Measurements from ENCODE around the gene NTRK2. TPM values are rescaled to one million over a fixed set of nuclear protein-coding genes. Genes with fewer than 3 reads are reported as not detected.

The NTRK2 gene
- total RNA-seq, 1 experiment from 2014 or later = not detected

- Histone ChIP-seq H3K36me3 (ENCODE audit: low read depth) (no peaks in the 10 kb centered on the region), H4K20me1 (ENCODE audit: insufficient read depth) (no peaks in the 10 kb centered on the region), H3K4me1 (replicated peaks; ENCODE audit: insufficient read depth) (no peaks in the 10 kb centered on the region), H3K9me2 (ENCODE audit: insufficient read depth) (no peaks in the 10 kb centered on the region), H3K4me2 (no peak overlapping the region), H3K27ac (no peak overlapping the region), H3K9me3 (ENCODE audit: insufficient read depth, low read depth) (no peaks in the 10 kb centered on the region), H2AFZ (no peak overlapping the region), H3K27me3 (ENCODE audit: insufficient read depth, low read depth) (peaks cover 9% of the 10 kb centered on the region; the same call in 1 of the 2 replicates), H3K79me2 (ENCODE audit: low read depth) (no peaks in the 10 kb centered on the region), H3F3A (ENCODE audit: insufficient read depth, low read depth) (no peaks in the 10 kb centered on the region), H3K4me3 (no peak overlapping the region)
- intact Hi-C loops (cut with micrococcal nuclease; ENCODE audit: unreplicated experiment) = no loop called here
- POLR2A ChIA-PET (ENCODE audit: unreplicated experiment) = no interaction called here
- CTCF ChIA-PET = no interaction called here
- TF ChIP-seq CTCF (conservative IDR thresholded peaks at IDR 0.05) = no peak
- TF ChIP-seq EZH2 (IDR thresholded peaks at IDR 0.05; ENCODE audit: low read depth) = no peak
- DNase-seq = no peak
- BruUV-seq (replicated peaks) = no TSS peak
Observed at GRCh38 chr9:85038824-85039608, 369.5 kb downstream of the NTRK2 start.

- H2AFZ ChIP-seq = no peak overlapping the region
- TF ChIP-seq CTCF (conservative IDR thresholded peaks at IDR 0.05) (no peak), EZH2 (IDR thresholded peaks at IDR 0.05; ENCODE audit: low read depth) (no peak)
- no peak overlapping the region for H3K4me3 ChIP-seq
- H3K4me2 ChIP-seq = no peak overlapping the region
- no peaks in the 10 kb centered on the region for H3K4me1 ChIP-seq (replicated peaks; ENCODE audit: insufficient read depth)
- no peak overlapping the region for H3K27ac ChIP-seq
- H3F3A ChIP-seq (ENCODE audit: insufficient read depth, low read depth) = no peaks in the 10 kb centered on the region
- CTCF ChIA-PET = no interaction called here
- no peaks in the 10 kb centered on the region for H3K9me3 ChIP-seq (ENCODE audit: insufficient read depth, low read depth)
- DNase-seq = no peak
- POLR2A ChIA-PET (ENCODE audit: unreplicated experiment) = no interaction called here
- no peaks in the 10 kb centered on the region for H3K79me2 ChIP-seq (ENCODE audit: low read depth)
- BruUV-seq (replicated peaks) = no TSS peak
- H3K27me3 ChIP-seq (ENCODE audit: insufficient read depth, low read depth) = peaks cover 9% of the 10 kb centered on the region; the same call in 1 of the 2 replicates
- no peaks in the 10 kb centered on the region for H3K9me2 ChIP-seq (ENCODE audit: insufficient read depth)
- H4K20me1 ChIP-seq (ENCODE audit: insufficient read depth) = no peaks in the 10 kb centered on the region
- H3K36me3 ChIP-seq (ENCODE audit: low read depth) = no peaks in the 10 kb centered on the region
- intact Hi-C loops (cut with micrococcal nuclease; ENCODE audit: unreplicated experiment) = no loop called here
Observed at GRCh38 chr9:85040146-85040545, 370.6 kb downstream of the NTRK2 start.

- DNase-seq = no peak
- H3K9me2 ChIP-seq (ENCODE audit: insufficient read depth) = no peaks in the 10 kb centered on the region
- no peak overlapping the region for H3K27ac ChIP-seq
- H3K4me3 ChIP-seq = no peak overlapping the region
- TF ChIP-seq EZH2 (IDR thresholded peaks at IDR 0.05; ENCODE audit: low read depth) (no peak), CTCF (conservative IDR thresholded peaks at IDR 0.05) (no peak)
- no peaks in the 10 kb centered on the region for H4K20me1 ChIP-seq (ENCODE audit: insufficient read depth)
- peaks cover 9% of the 10 kb centered on the region; the same call in 1 of the 2 replicates for H3K27me3 ChIP-seq (ENCODE audit: insufficient read depth, low read depth)
- ChIA-PET CTCF (no interaction called here), POLR2A (ENCODE audit: unreplicated experiment) (no interaction called here)
- H3K36me3 ChIP-seq (ENCODE audit: low read depth) = no peaks in the 10 kb centered on the region
- no peaks in the 10 kb centered on the region for H3K79me2 ChIP-seq (ENCODE audit: low read depth)
- H3K9me3 ChIP-seq (ENCODE audit: insufficient read depth, low read depth) = no peaks in the 10 kb centered on the region
- intact Hi-C loops (cut with micrococcal nuclease; ENCODE audit: unreplicated experiment) = no loop called here
- no peaks in the 10 kb centered on the region for H3K4me1 ChIP-seq (replicated peaks; ENCODE audit: insufficient read depth)
- BruUV-seq (replicated peaks) = no TSS peak
- H3F3A ChIP-seq (ENCODE audit: insufficient read depth, low read depth) = no peaks in the 10 kb centered on the region
- H2AFZ ChIP-seq = no peak overlapping the region
- H3K4me2 ChIP-seq = no peak overlapping the region
Observed at GRCh38 chr9:85040821-85041465, 371.4 kb downstream of the NTRK2 start.
